Natural killer cell (primary cell): ENCODE data around the gene LZIC. TPM values are rescaled to one million over a fixed set of nuclear protein-coding genes. Genes with fewer than 3 reads are reported as not detected.

Experiments used
- ATAC-seq, 3 donors: fragments of 150-1000 bp in 2 of 3; fragments of 200-7000 bp in 1 of 3; cut with Tn5 transposase; 1 replicate in 1 of 3; 2 replicates in 2 of 3; pipeline ENCODE4 v1.10.0; 2021; ENCODE audit warnings: mild to moderate bottlenecking in 2 of 3, moderate library complexity in 2 of 3
- DNase-seq, 2 donors: peaks; one replicate each; pipeline versions ENCODE4 v3.0.0 to v3.0.0-alpha.2; 2013 to 2021; ENCODE audit warnings: mixed read lengths in 1 of 2
- H3K27ac ChIP-seq: one replicate; pipeline ENCODE4 v1.5.1; 2013; ENCODE audit warnings: mild to moderate bottlenecking, low read length
- H3K27me3 ChIP-seq: one replicate; pipeline ENCODE4 v1.6.1; 2013; ENCODE audit warnings: low read length; ENCODE audit not compliant: control insufficient read depth, insufficient read depth
- H3K36me3 ChIP-seq: one replicate; pipeline ENCODE4 v1.6.1; 2013; ENCODE audit warnings: low read length; ENCODE audit not compliant: control insufficient read depth, insufficient read depth
- H3K4me1 ChIP-seq: one replicate; pipeline ENCODE4 v1.6.1; 2013; ENCODE audit warnings: low read length; ENCODE audit not compliant: control insufficient read depth, insufficient read depth
- H3K4me3 ChIP-seq: one replicate; pipeline ENCODE4 v1.5.1; 2013; ENCODE audit warnings: low read length
- H3K9me3 ChIP-seq: one replicate; pipeline ENCODE4 v1.6.1; 2013; ENCODE audit warnings: low read length; ENCODE audit not compliant: control insufficient read depth, insufficient read depth
- H3K27ac Mint-ChIP-seq, 2 donors: one replicate each; pipeline ENCODE4 v1.8.0; 2022; ENCODE audit warnings: mild to moderate bottlenecking in 2 of 2, mixed read lengths in 2 of 2, moderate library complexity in 1 of 2
- H3K27me3 Mint-ChIP-seq, 2 donors: one replicate each; pipeline ENCODE4 v1.8.0; 2022; ENCODE audit warnings: low read depth in 2 of 2, mixed read lengths in 2 of 2
- H3K36me3 Mint-ChIP-seq: one replicate; pipeline ENCODE4 v1.8.0; 2022; ENCODE audit warnings: mixed read lengths
- H3K4me1 Mint-ChIP-seq, 2 donors: one replicate each; pipeline ENCODE4 v1.8.0; 2022; ENCODE audit warnings: mixed read lengths in 2 of 2
- H3K4me3 Mint-ChIP-seq: one replicate; pipeline ENCODE4 v1.8.0; 2022; ENCODE audit warnings: mild to moderate bottlenecking, moderate library complexity, mixed read lengths
- H3K9me3 Mint-ChIP-seq, 2 donors: one replicate each; pipeline ENCODE4 v1.8.0; 2022; ENCODE audit warnings: mixed read lengths in 2 of 2
- WGBS: methylation state at CpG from one replicate; pipeline ENCODE4 v1.1.7; 2013; ENCODE audit warnings: missing lambda C conversion rate; ENCODE audit not compliant: insufficient coverage; 5-methylcytosine and 5-hydroxymethylcytosine counted together
- intact Hi-C: fragments of 100-400 bp; cut with micrococcal nuclease; formaldehyde crosslinking; loops from one replicate; pipeline ENCODE4 v1.14.2; 2022
- total RNA-seq, 4 donors: library from RNA; stranded (reverse); fragments of 120-200 nt in 1 of 4; gene quantifications; one replicate each; pipeline versions ENCODE4 v1.2.3 to v1.2.4, GENCODE V29; 2013 to 2022
- TF ChIP-seq, protein P1 (sequence below): fragments of 200-600 bp; IDR thresholded peaks from one replicate; pipeline ENCODE4 v1.8.0; 2022; ENCODE audit warnings: antibody characterized with exemption

Gene LZIC
- total RNA-seq, 3 donors from 2014 or later (not counting 1 experiment from before 2014, with no cell fraction given), result 19.5 to 21.9 (median 21.7) TPM

- intact Hi-C loops, result no loop called here
- no peaks in the 10 kb centered on the region for H3K9me3 ChIP-seq
- Mint-ChIP-seq H3K27me3 (peaks cover 0 to 12% of the 10 kb centered on the region in 2 donors), H3K27ac (no peak overlapping the region), H3K4me1 (no peaks in the 10 kb centered on the region), H3K9me3 (no peaks in the 10 kb centered on the region), H3K4me3 (no peak overlapping the region), H3K36me3 (no peaks in the 10 kb centered on the region)
- 95% methylated on average over 5 of the region's 5 CpGs for WGBS
- no peaks in the 10 kb centered on the region for H3K27me3 ChIP-seq
- H3K36me3 ChIP-seq, result no peaks in the 10 kb centered on the region
- TF ChIP-seq, protein P1, sequence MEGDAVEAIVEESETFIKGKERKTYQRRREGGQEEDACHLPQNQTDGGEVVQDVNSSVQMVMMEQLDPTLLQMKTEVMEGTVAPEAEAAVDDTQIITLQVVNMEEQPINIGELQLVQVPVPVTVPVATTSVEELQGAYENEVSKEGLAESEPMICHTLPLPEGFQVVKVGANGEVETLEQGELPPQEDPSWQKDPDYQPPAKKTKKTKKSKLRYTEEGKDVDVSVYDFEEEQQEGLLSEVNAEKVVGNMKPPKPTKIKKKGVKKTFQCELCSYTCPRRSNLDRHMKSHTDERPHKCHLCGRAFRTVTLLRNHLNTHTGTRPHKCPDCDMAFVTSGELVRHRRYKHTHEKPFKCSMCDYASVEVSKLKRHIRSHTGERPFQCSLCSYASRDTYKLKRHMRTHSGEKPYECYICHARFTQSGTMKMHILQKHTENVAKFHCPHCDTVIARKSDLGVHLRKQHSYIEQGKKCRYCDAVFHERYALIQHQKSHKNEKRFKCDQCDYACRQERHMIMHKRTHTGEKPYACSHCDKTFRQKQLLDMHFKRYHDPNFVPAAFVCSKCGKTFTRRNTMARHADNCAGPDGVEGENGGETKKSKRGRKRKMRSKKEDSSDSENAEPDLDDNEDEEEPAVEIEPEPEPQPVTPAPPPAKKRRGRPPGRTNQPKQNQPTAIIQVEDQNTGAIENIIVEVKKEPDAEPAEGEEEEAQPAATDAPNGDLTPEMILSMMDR, result no peak
- peaks cover 2% of the 10 kb centered on the region for H3K4me1 ChIP-seq
- DNase-seq, result no peak
- no peak overlapping the region for H3K27ac ChIP-seq
- H3K4me3 ChIP-seq, result no peak overlapping the region
- no peak for ATAC-seq
Observed at GRCh38 chr1:9989773-9990172, 46.6 kb upstream of the LZIC start.

DNA sequence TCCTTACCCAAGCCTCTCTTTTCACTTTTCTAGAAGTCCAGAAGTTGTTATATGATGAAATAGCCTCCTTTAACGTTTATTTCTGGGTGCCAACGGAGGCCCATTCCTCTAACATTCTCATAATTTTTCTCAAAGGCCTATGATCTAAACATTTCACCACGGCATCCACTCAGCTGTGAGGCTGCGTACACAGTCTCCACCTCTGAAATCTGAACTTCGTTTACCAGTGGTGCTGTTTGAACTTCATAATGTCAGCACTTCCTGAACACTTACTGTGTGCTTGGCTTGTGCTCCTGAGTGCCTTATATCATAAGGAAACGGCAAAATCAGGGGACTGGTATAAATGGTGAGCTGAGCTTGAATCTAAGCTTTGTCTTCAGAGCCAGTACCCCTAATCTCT lies 41.8 kb upstream of the LZIC start:
- no peak overlapping the region for H3K4me3 ChIP-seq
- H3K9me3 ChIP-seq, result no peaks in the 10 kb centered on the region
- DNase-seq (no peak), ATAC-seq (no peak)
- Mint-ChIP-seq H3K27ac (no peak overlapping the region), H3K4me1 (no peaks in the 10 kb centered on the region), H3K27me3 (no peaks in the 10 kb centered on the region), H3K36me3 (peaks cover 5% of the 10 kb centered on the region), H3K9me3 (no peaks in the 10 kb centered on the region), H3K4me3 (no peak overlapping the region)
- WGBS, result 63% methylated on average over 5 of the region's 6 CpGs
- H3K36me3 ChIP-seq, result peaks cover 13% of the 10 kb centered on the region
- TF ChIP-seq, protein P1, result no peak
- H3K27me3 ChIP-seq, result no peaks in the 10 kb centered on the region
- intact Hi-C loops, result no loop called here
- peaks cover 2% of the 10 kb centered on the region for H3K4me1 ChIP-seq
- H3K27ac ChIP-seq, result no peak overlapping the region

- H3K9me3 ChIP-seq, result no peaks in the 10 kb centered on the region
- DNase-seq (no peak), ATAC-seq (no peak)
- H3K27ac ChIP-seq, result no peak overlapping the region
- peaks cover 13% of the 10 kb centered on the region for H3K36me3 ChIP-seq
- no peak overlapping the region for H3K4me3 ChIP-seq
- Mint-ChIP-seq H3K4me3 (no peak overlapping the region), H3K4me1 (no peaks in the 10 kb centered on the region), H3K9me3 (no peaks in the 10 kb centered on the region), H3K36me3 (peaks cover 5% of the 10 kb centered on the region), H3K27ac (no peak overlapping the region), H3K27me3 (no peaks in the 10 kb centered on the region)
- no peaks in the 10 kb centered on the region for H3K27me3 ChIP-seq
- TF ChIP-seq, protein P1, result no peak
- intact Hi-C loops, result no loop called here
- H3K4me1 ChIP-seq, result no peaks in the 10 kb centered on the region
- WGBS, result 96% methylated on average over 4 of the region's 5 CpGs
Observed at GRCh38 chr1:9984253-9984652, 41.1 kb upstream of the LZIC start.
